ENCODE results near the gene ERGIC1. TPM values are rescaled to one million over a fixed set of nuclear protein-coding genes. Genes with fewer than 3 reads are reported as not detected.
A peak's percentile ranks its signal among the peaks of the same experiment; 100 is the strongest.

ERGIC1 gene
- total and polyA plus RNA-seq, 12 donors = 71.9 to 450 (median 248) TPM

- no peak for TF ChIP-seq POLR2A (IDR thresholded peaks at IDR 0.05)
- TF ChIP-seq CTCF (IDR thresholded peaks at IDR 0.05) = no peak
- Histone ChIP-seq H3K9me3 (replicated peaks in 1 of 3) (no peaks in the 10 kb centered on the region), H3K36me3 (replicated peaks in 1 of 2) (no peaks in the 10 kb centered on the region), H3K4me1 (replicated peaks in 1 of 2) (peaks cover 24 to 52% of the 10 kb centered on the region in 2 donors), H3K4me3 (no peak overlapping the region), H3K27ac (peak overlapping the region in 2 of 5 donors; percentile 35 to 66), H3K27me3 (no peaks in the 10 kb centered on the region)
- intact Hi-C loops (cut with DNase I) = no loop called here
- peak in 2 of 7 donors; percentile 13 to 49 for DNase-seq
- 81 to 91% (median 89%) methylated on average over 4 to 10 of the region's 10 CpGs for WGBS, 4 donors
Measured at GRCh38 chr5:172791726-172792445, 42.2 kb upstream of the ERGIC1 start.

GRCh38 chr5:172792701-172793570 lies 41.1 kb upstream of the ERGIC1 start:
- no peaks in the 10 kb centered on the region for H3K36me3 ChIP-seq (replicated peaks in 1 of 2)
- H3K4me3 ChIP-seq = no peak overlapping the region
- H3K27ac ChIP-seq = peak overlapping the region in 2 of 5 donors; percentile 86 to 95
- intact Hi-C loops (cut with DNase I) = no loop called here
- TF ChIP-seq POLR2A (IDR thresholded peaks at IDR 0.05) = no peak
- TF ChIP-seq CTCF (IDR thresholded peaks at IDR 0.05) = no peak
- H3K9me3 ChIP-seq (replicated peaks in 1 of 3) = no peaks in the 10 kb centered on the region
- WGBS, 4 donors = 88 to 92% (median 91%) methylated on average over 11 to 13 of the region's 13 CpGs
- H3K27me3 ChIP-seq = no peaks in the 10 kb centered on the region
- peak in 2 of 7 donors; percentile 11 to 48 for DNase-seq
- H3K4me1 ChIP-seq (replicated peaks in 1 of 2) = peaks cover 29 to 57% of the 10 kb centered on the region in 2 donors

GRCh38 chr5:172793577-172794488 lies 40.2 kb upstream of the ERGIC1 start:
- intact Hi-C loops (cut with DNase I) = no loop called here
- TF ChIP-seq CTCF (IDR thresholded peaks at IDR 0.05) = no peak
- Histone ChIP-seq H3K4me1 (replicated peaks in 1 of 2) (peaks cover 29 to 57% of the 10 kb centered on the region in 2 donors), H3K36me3 (replicated peaks in 1 of 2) (no peaks in the 10 kb centered on the region), H3K9me3 (replicated peaks in 1 of 3) (no peaks in the 10 kb centered on the region), H3K4me3 (no peak overlapping the region), H3K27ac (peak overlapping the region in 4 of 5 donors; percentile 43 to 95 (median 72)), H3K27me3 (no peaks in the 10 kb centered on the region)
- DNase-seq = peak in 6 of 7 donors; percentile 62 to 81 (median 71)
- WGBS, 4 donors = 52 to 68% (median 65%) methylated on average over 15 to 17 of the region's 17 CpGs

All from adrenal gland (tissue), 12 donors.